ENCODE data around the gene VAPB. TPM values are rescaled to one million over a fixed set of nuclear protein-coding genes. Genes with fewer than 3 reads are reported as not detected.
A peak's percentile ranks its signal among the peaks of the same experiment; 100 is the strongest.

Gene VAPB
- total RNA-seq, 1 experiment from 2014 or later: 65.1 TPM

GRCh38 chr20:58435237-58435636 lies 46.2 kb downstream of the VAPB start:
- H4K20me1 ChIP-seq (ENCODE audit: control insufficient read depth, insufficient read depth, insufficient read length): no peaks in the 10 kb centered on the region
- no peak overlapping the region for H2BK5ac ChIP-seq (ENCODE audit: insufficient read length, low read length)
- H2AFZ ChIP-seq (ENCODE audit: low read length): no peak overlapping the region

More at GRCh38 chr20:58435237-58435636, 46.2 kb downstream of the VAPB start:
- Histone ChIP-seq H3K27me3 (ENCODE audit: insufficient read depth, low read length) (no peaks in the 10 kb centered on the region), H4K91ac (ENCODE audit: insufficient read length, low read depth, low read length) (no peak overlapping the region), H3T11ph (ENCODE audit: low read length) (no peak overlapping the region), H3K9ac (ENCODE audit: extremely low read depth, insufficient read length, low read length) (no peak overlapping the region), H3K56ac (ENCODE audit: insufficient read length, low read depth, low read length) (no peak overlapping the region), H3K23ac (ENCODE audit: insufficient read length, low read depth, low read length) (no peak overlapping the region), H2BK120ac (ENCODE audit: low read depth, low read length, poor library complexity, severe bottlenecking) (no peak overlapping the region), H2AK5ac (ENCODE audit: insufficient read length, low read length) (no peak overlapping the region), H2BK15ac (ENCODE audit: low read depth, low read length) (no peak overlapping the region), H2BK20ac (ENCODE audit: low read depth, low read length, poor library complexity, severe bottlenecking) (no peak overlapping the region), H3K4me1 (ENCODE audit: insufficient read depth, low read length) (peaks cover 17% of the 10 kb centered on the region), H2BK12ac (ENCODE audit: insufficient read length, low read depth, low read length) (no peak overlapping the region), H4K5ac (ENCODE audit: insufficient read length, low read depth, low read length) (no peak overlapping the region), H3K4ac (ENCODE audit: low read depth, low read length) (no peak overlapping the region), H3K23me2 (ENCODE audit: insufficient read length, low read depth, low read length, poor library complexity, severe bottlenecking) (no peaks in the 10 kb centered on the region), H3K9me3 (ENCODE audit: control insufficient read depth, low read depth, low read length) (no peaks in the 10 kb centered on the region), H4K8ac (replicated peaks; ENCODE audit: insufficient read length, low read depth, low read length) (no peak overlapping the region), H3K4me2 (ENCODE audit: insufficient read depth, insufficient read length, low read length) (no peak overlapping the region), H3K18ac (ENCODE audit: insufficient read length, low read depth, low read length) (no peak overlapping the region), H3K79me1 (ENCODE audit: insufficient read depth, low read depth, low read length, poor library complexity, severe bottlenecking) (no peaks in the 10 kb centered on the region), H3K27ac (ENCODE audit: insufficient read length, low read depth, low read length) (no peak overlapping the region), H3K79me2 (ENCODE audit: insufficient read depth, low read length) (peaks cover 2% of the 10 kb centered on the region; the same call in 1 of the 2 replicates), H3K14ac (ENCODE audit: insufficient read depth, low read length) (no peak overlapping the region)
- peaks cover 3 to 22% (median 13%) of the 10 kb centered on the region in 3 experiments; a peak in 5 of 7 replicates for H3K36me3 Mint-ChIP-seq (ENCODE audit: insufficient read depth in 1 of 3, low read depth in 3 of 3)
- H3K4me1 Mint-ChIP-seq: peaks cover 59 to 60% of the 10 kb centered on the region in 2 experiments
- no CpG with 5 or more reads among the region's 6 CpGs for WGBS (ENCODE audit: extremely low coverage, insufficient read length, low lambda C conversion rate)
- DNase-seq: no peak
- no peaks in the 10 kb centered on the region for H3K9me3 Mint-ChIP-seq
- no peak for TF ChIP-seq CTCF (conservative IDR thresholded peaks at IDR 0.05)
- H3K27me3 Mint-ChIP-seq (ENCODE audit: low read depth): no peaks in the 10 kb centered on the region
- H3K4me3 Mint-ChIP-seq: no peak overlapping the region
- H3K27ac Mint-ChIP-seq: peak overlapping the region in 2 of 3 experiments; percentile 81 to 91; a peak in 3 of 7 replicates
